HCT116 (cell line): Measurements from ENCODE around the gene BSG. TPM values are rescaled to one million over a fixed set of nuclear protein-coding genes. Genes with fewer than 3 reads are reported as not detected.

Experiments
- ATAC-seq: fragments of 200-7000 bp; cut with Tn5 transposase; 2 replicates; pipeline ENCODE4 v1.9.1; 2020; ENCODE audit warnings: mild to moderate bottlenecking, moderate library complexity
- BruUV-seq: library from RNA; stranded (reverse); fragments of 400-500 nt; replicated peaks from 2 replicates; lab custom pipeline; 2021; lab: Mats Ljungman, UMichigan
- CTCF ChIA-PET: fragments of 300-600 bp; sonication (Branson Sonifier 250); formaldehyde crosslinking; loops from one replicate; lab custom pipeline; 2021; ENCODE audit warnings: antibody characterized with exemption; lab: Charles Lee
- POLR2A ChIA-PET: fragments of 300-600, 350-600 bp; sonication (Branson Sonifier 250); formaldehyde crosslinking; loops from one replicate; lab custom pipeline; 2021; ENCODE audit warnings: antibody characterized with exemption; lab: Charles Lee
- RAD21 ChIA-PET, 2 experiments: fragments of 300-600 bp; sonication (Branson Sonifier 250); formaldehyde crosslinking; loops; one replicate each; lab custom pipeline; 2023; ENCODE audit warnings: low total read pairs in 2 of 2; ENCODE audit not compliant: uncharacterized antibody in 2 of 2, unreplicated experiment in 2 of 2, low non-redundant PET in 1 of 2; lab: Charles Lee
- DNase-seq: peaks from one replicate; pipeline ENCODE4 v3.0.0-alpha.2; 2010; ENCODE audit warnings: low read depth, low spot score
- H2AFZ ChIP-seq: fragments of 200-600 bp; shearing (Covaris generic), sonication (generic); 2 replicates; pipeline ENCODE4 v1.6.1; 2017; ENCODE audit warnings: low read depth, mixed run types, mixed read lengths, antibody characterized with exemption, low read length; ENCODE audit not compliant: poor library complexity, severe bottlenecking
- H3K27ac ChIP-seq: 2 replicates; pipeline ENCODE4 v1.5.1; 2012; ENCODE audit warnings: low read depth, low read length
- H3K27me3 ChIP-seq: fragments of 200-600 bp; sonication (generic); 2 replicates; pipeline ENCODE4 v1.6.1; 2016; ENCODE audit warnings: mixed run types, low read length, mixed read lengths; ENCODE audit not compliant: insufficient read depth
- H3K36me3 ChIP-seq, 2 experiments: fragments of 200-500 bp in 1 of 2; fragments of 200-600 bp in 1 of 2; sonication (Bioruptor generic) in 1 of 2; sonication (generic) in 1 of 2; 2 replicates each; pipeline versions ENCODE4 v1.5.1 to v1.6.1; 2014 to 2016; ENCODE audit warnings: low read length in 2 of 2, inconsistent platforms in 1 of 2, mixed read lengths in 1 of 2, mixed run types in 1 of 2; ENCODE audit not compliant: insufficient read depth in 2 of 2, control insufficient read depth in 1 of 2
- H3K4me1 ChIP-seq, 2 experiments: fragments of 200-600 bp in 1 of 2; sonication (generic) in 1 of 2; 2 replicates each; pipeline versions ENCODE4 v1.5.1 to v1.6.1; 2012 to 2017; ENCODE audit warnings: low read length in 2 of 2, inconsistent platforms in 1 of 2, mild to moderate bottlenecking in 1 of 2, mixed read lengths in 1 of 2, mixed run types in 1 of 2, moderate library complexity in 1 of 2; ENCODE audit not compliant: insufficient read depth in 2 of 2, control insufficient read depth in 1 of 2
- H3K4me2 ChIP-seq: fragments of 200-600 bp; sonication (generic); 2 replicates; pipeline ENCODE4 v1.6.1; 2017; ENCODE audit warnings: mixed run types, low read length, mixed read lengths
- H3K4me3 ChIP-seq, 2 experiments: fragments of 200-600 bp in 1 of 2; sonication (generic) in 1 of 2; replicated peaks in 1 of 2; 2 replicates each; pipeline ENCODE4 v1.5.1; 2011 to 2016; ENCODE audit warnings: low read length in 2 of 2, control low read depth in 1 of 2, low read depth in 1 of 2, mild to moderate bottlenecking in 1 of 2, mixed read lengths in 1 of 2, mixed run types in 1 of 2
- H3K79me2 ChIP-seq: fragments of 200-600 bp; sonication (generic); 2 replicates; pipeline ENCODE4 v1.6.1; 2017; ENCODE audit warnings: mild to moderate bottlenecking, mixed run types, low read length, moderate library complexity, mixed read lengths; ENCODE audit not compliant: insufficient read depth
- H3K9ac ChIP-seq: fragments of 200-600 bp; sonication (generic); 2 replicates; pipeline ENCODE4 v1.6.1; 2016; ENCODE audit warnings: low read length, mixed read lengths
- H3K9me2 ChIP-seq: fragments of 200-600 bp; sonication (generic), shearing (Covaris generic); 2 replicates; pipeline ENCODE4 v1.6.1; 2017; ENCODE audit warnings: mixed run types, mild to moderate bottlenecking, moderate library complexity; ENCODE audit not compliant: insufficient read depth
- H3K9me3 ChIP-seq, 2 experiments: fragments of 200-500 bp in 1 of 2; fragments of 200-600 bp in 1 of 2; sonication (Bioruptor generic) in 1 of 2; sonication (generic) in 1 of 2; 2 replicates each; pipeline ENCODE4 v1.6.1; 2014 to 2017; ENCODE audit warnings: low read length in 2 of 2, mixed read lengths in 2 of 2, inconsistent platforms in 1 of 2, low read depth in 1 of 2, mild to moderate bottlenecking in 1 of 2, mixed run types in 1 of 2, moderate library complexity in 1 of 2; ENCODE audit not compliant: control insufficient read depth in 1 of 2, insufficient read depth in 1 of 2
- H4K20me1 ChIP-seq: fragments of 200-600 bp; sonication (generic), shearing (Covaris generic); 2 replicates; pipeline ENCODE4 v1.6.1; 2017; ENCODE audit warnings: mixed run types, mild to moderate bottlenecking, moderate library complexity; ENCODE audit not compliant: insufficient read depth
- CBX3 ChIP-seq: IDR thresholded peaks from 2 replicates; pipeline ENCODE4 v1.6.1; 2012; ENCODE audit warnings: low read depth
- EZH2 ChIP-seq: fragments of 200-600 bp; sonication (generic); IDR thresholded peaks from 2 replicates; pipeline ENCODE4 v1.6.1; 2017; ENCODE audit warnings: antibody characterized with exemption, mixed run types
- SRF ChIP-seq: IDR thresholded peaks from 2 replicates; pipeline ENCODE4 v1.6.1; 2012; ENCODE audit warnings: low read depth
- ZFX ChIP-seq: fragments of 450-650 bp; IDR thresholded peaks from 2 replicates; pipeline ENCODE4 v1.6.1; 2017
- ZNF274 ChIP-seq: fragments of 200-500 bp; sonication (Bioruptor generic); IDR thresholded peaks from 2 replicates; pipeline ENCODE4 v1.6.1; 2014; ENCODE audit warnings: mild to moderate bottlenecking, low read depth, low read length, inconsistent platforms
- intact Hi-C: fragments of 100-400 bp; cut with micrococcal nuclease; formaldehyde crosslinking; loops from 2 replicates; pipeline ENCODE4 v1.10.0; 2022
- total RNA-seq: library from RNA; stranded (reverse); gene quantifications from one replicate; pipeline ENCODE4 v1.2.1, GENCODE V29; 2021; ENCODE audit not compliant: unreplicated experiment

BSG gene
- total RNA-seq, 1 experiment from 2014 or later: 603 TPM

GRCh38 chr19:594265-594870 lies 22.0 kb downstream of the BSG start:
- DNase-seq (no peak), ATAC-seq (no peak)
- no peak for TF ChIP-seq SRF
- TF ChIP-seq ZNF274: no peak
- no peak for TF ChIP-seq EZH2
- TF ChIP-seq ZFX: no peak
- no peaks in the 10 kb centered on the region for H4K20me1 ChIP-seq
- no peaks in the 10 kb centered on the region for H3K9me2 ChIP-seq
- no peaks in the 10 kb centered on the region for H3K79me2 ChIP-seq
- intact Hi-C loops: no loop called here
- no peaks in the 10 kb centered on the region for H3K27me3 ChIP-seq
- no peaks in the 10 kb centered on the region for H3K36me3 ChIP-seq
- no TSS peak for BruUV-seq
- H3K4me2 ChIP-seq: no peak overlapping the region
- no peak overlapping the region for H3K27ac ChIP-seq
- no peak overlapping the region for H3K9ac ChIP-seq
- H3K4me3 ChIP-seq: no peak overlapping the region
- CTCF ChIA-PET: no interaction called here
- no peak overlapping the region for H2AFZ ChIP-seq
- peaks cover 0 to 3% of the 10 kb centered on the region in 2 experiments; a peak in 1 of 4 replicates for H3K9me3 ChIP-seq
- H3K4me1 ChIP-seq: peaks cover 0 to under 1% of the 10 kb centered on the region in 2 experiments; a peak in 2 of 4 replicates
- RAD21 ChIA-PET: no interaction called here
- POLR2A ChIA-PET: no interaction called here

GRCh38 chr19:595326-596262 lies 23.2 kb downstream of the BSG start:
- no peaks in the 10 kb centered on the region for H3K36me3 ChIP-seq
- TF ChIP-seq ZFX (no peak), CBX3 (no peak)
- no TSS peak for BruUV-seq
- peaks cover 0 to 3% of the 10 kb centered on the region in 2 experiments; a peak in 1 of 4 replicates for H3K9me3 ChIP-seq
- CTCF ChIA-PET: no interaction called here
- H3K4me3 ChIP-seq: no peak overlapping the region
- H4K20me1 ChIP-seq: no peaks in the 10 kb centered on the region
- H3K79me2 ChIP-seq: no peaks in the 10 kb centered on the region
- no peak overlapping the region for H3K9ac ChIP-seq
- H3K9me2 ChIP-seq: no peaks in the 10 kb centered on the region
- intact Hi-C loops: no loop called here
- no peak overlapping the region for H3K27ac ChIP-seq
- H3K27me3 ChIP-seq: no peaks in the 10 kb centered on the region
- POLR2A ChIA-PET: no interaction called here
- RAD21 ChIA-PET: no interaction called here
- no peaks in the 10 kb centered on the region for H3K4me1 ChIP-seq
- DNase-seq (no peak), ATAC-seq (no peak)
- H3K4me2 ChIP-seq: no peak overlapping the region
- no peak overlapping the region for H2AFZ ChIP-seq
